Activated CD4-positive, alpha-beta memory T cell treated with anti-CD3 and anti-CD28 coated beads for 36 hours (primary cell): ENCODE data around the gene PBX2. TPM values are rescaled to one million over a fixed set of nuclear protein-coding genes. Genes with fewer than 3 reads are reported as not detected.
A peak's percentile ranks its signal among the peaks of the same experiment; 100 is the strongest.
"Not testable (repeated sequence)": the region's sequence is repeated elsewhere in the genome, so short reads cannot be mapped to it uniquely, and the experiment has no call there.

Source experiments
- CTCF ChIA-PET: fragments of 350-600 bp; sonication (Branson Sonifier 250); formaldehyde crosslinking; loops from one replicate; lab custom pipeline; 2021; ENCODE audit warnings: antibody characterized with exemption, inconsistent platforms; lab: Charles Lee
- POLR2A ChIA-PET: fragments of 350-600 bp; sonication (Branson Sonifier 250); formaldehyde crosslinking; loops from one replicate; lab custom pipeline; 2021; ENCODE audit warnings: antibody characterized with exemption; lab: Charles Lee
- DNase-seq: peaks from one replicate; pipeline ENCODE4 v3.0.0-alpha.2; 2020
- H3K27ac Mint-ChIP-seq: one replicate; pipeline ENCODE4 v1.8.0; 2021; ENCODE audit warnings: mixed read lengths
- H3K27me3 Mint-ChIP-seq: one replicate; pipeline ENCODE4 v1.8.0; 2021; ENCODE audit warnings: mixed read lengths
- H3K36me3 Mint-ChIP-seq: one replicate; pipeline ENCODE4 v1.8.0; 2021; ENCODE audit warnings: mixed read lengths
- H3K4me1 Mint-ChIP-seq: one replicate; pipeline ENCODE4 v1.8.0; 2021; ENCODE audit warnings: low read depth, mixed read lengths
- H3K4me3 Mint-ChIP-seq: one replicate; pipeline ENCODE4 v1.8.0; 2021; ENCODE audit warnings: mild to moderate bottlenecking, mixed read lengths
- H3K9me3 Mint-ChIP-seq: one replicate; pipeline ENCODE4 v1.8.0; 2021; ENCODE audit warnings: mixed read lengths
- intact Hi-C: fragments of 100-400 bp; cut with micrococcal nuclease; formaldehyde crosslinking; loops from one replicate; pipeline ENCODE4 v1.15.1; 2023
- total RNA-seq, 2 experiments: library from RNA; stranded (reverse); gene quantifications; one replicate each; pipeline ENCODE4 v1.2.3, GENCODE V29; 2021

The PBX2 gene
- total RNA-seq, 2 experiments from 2014 or later: 63.4 to 65.9 TPM

GRCh38 chr6:32190911-32191677 is 1.1 kb upstream of the PBX2 start:
- intact Hi-C loops: loop anchor here (1.0 to 10.0 kb wide), 5 partner anchors 13 to 1224 kb away; partner anchors contain the start of genes CUTA, HSPA1B, LTA and PHF1
- no peaks in the 10 kb centered on the region for H3K9me3 Mint-ChIP-seq
- no peak for DNase-seq

GRCh38 chr6:32189742-32190053 is 304 bp downstream of the PBX2 start:
- no peaks in the 10 kb centered on the region for H3K27me3 Mint-ChIP-seq
- H3K9me3 Mint-ChIP-seq: no peaks in the 10 kb centered on the region
- H3K27ac Mint-ChIP-seq: peak overlapping the region; percentile 94
- ChIA-PET CTCF (no interaction called here), POLR2A (interaction anchor here (1.1 to 8.5 kb wide), 2 partner anchors 12 to 615 kb away, joined by 3 to 57 read pairs; partner anchors contain the start of genes AGPAT1 and RNF5)
- DNase-seq: no peak
- intact Hi-C loops: loop anchor here (1.0 to 10.0 kb wide), 5 partner anchors 11 to 1225 kb away; partner anchors contain the start of genes CUTA, HSPA1B, LTA and PHF1
- H3K4me1 Mint-ChIP-seq: peaks cover 52% of the 10 kb centered on the region
- peaks cover 47% of the 10 kb centered on the region for H3K36me3 Mint-ChIP-seq
- H3K4me3 Mint-ChIP-seq: peak overlapping the region; percentile 85

More at GRCh38 chr6:32190911-32191677, 1.1 kb upstream of the PBX2 start:
- H3K36me3 Mint-ChIP-seq: peaks cover 41% of the 10 kb centered on the region
- peak overlapping the region; percentile 92 for H3K4me3 Mint-ChIP-seq
- ChIA-PET POLR2A (interaction anchor here (8.5 kb wide), 1 partner anchor 13 kb away, joined by 57 read pairs; the partner anchor contains the start of genes AGPAT1 and RNF5), CTCF (interaction anchor here (0.8 to 2.0 kb wide), 3 partner anchors 12 to 647 kb away, joined by 3 to 6 read pairs (median 6); partner anchors contain the start of genes ATF6B and TAP2)
- no peaks in the 10 kb centered on the region for H3K27me3 Mint-ChIP-seq
- H3K27ac Mint-ChIP-seq: peak overlapping the region; percentile 98
- peaks cover 48% of the 10 kb centered on the region for H3K4me1 Mint-ChIP-seq

GRCh38 chr6:32189069-32189741 is 797 bp downstream of the PBX2 start:
- Mint-ChIP-seq H3K36me3 (peaks cover 47% of the 10 kb centered on the region), H3K27me3 (no peaks in the 10 kb centered on the region), H3K4me3 (peak overlapping the region; percentile 85), H3K4me1 (peaks cover 49% of the 10 kb centered on the region), H3K9me3 (no peaks in the 10 kb centered on the region), H3K27ac (peak overlapping the region; percentile 94)
- DNase-seq: no peak
- ChIA-PET POLR2A (interaction anchor here (1.1 to 8.5 kb wide), 2 partner anchors 11 to 615 kb away, joined by 3 to 57 read pairs; partner anchors contain the start of genes AGPAT1 and RNF5), CTCF (no interaction called here)
- intact Hi-C loops: no loop called here

GRCh38 chr6:32188381-32189068 is 1.5 kb downstream of the PBX2 start:
- Mint-ChIP-seq H3K4me1 (peaks cover 47% of the 10 kb centered on the region), H3K27ac (peak overlapping the region; percentile 94), H3K9me3 (no peaks in the 10 kb centered on the region), H3K27me3 (no peaks in the 10 kb centered on the region), H3K4me3 (peak overlapping the region; percentile 85), H3K36me3 (peaks cover 47% of the 10 kb centered on the region)
- intact Hi-C loops: no loop called here
- ChIA-PET POLR2A (interaction anchor here (1.0 to 8.5 kb wide), 2 partner anchors 11 to 59 kb away, joined by 3 to 57 read pairs; partner anchors contain the start of genes AGPAT1 and RNF5), CTCF (no interaction called here)
- DNase-seq: no peak

GRCh38 chr6:32187725-32188380 is 2.1 kb downstream of the PBX2 start:
- intact Hi-C loops, CTCF ChIA-PET, H3K27me3 Mint-ChIP-seq, DNase-seq, H3K9me3 Mint-ChIP-seq: not testable (repeated sequence)
- POLR2A ChIA-PET: interaction anchor here (0.6 to 8.5 kb wide), 3 partner anchors 10 to 784 kb away, joined by 3 to 57 read pairs (median 3); partner anchors contain the start of genes AGPAT1 and RNF5
- peaks cover 50% of the 10 kb centered on the region for H3K4me1 Mint-ChIP-seq
- peak overlapping the region; percentile 94 for H3K27ac Mint-ChIP-seq
- peak overlapping the region; percentile 85 for H3K4me3 Mint-ChIP-seq
- H3K36me3 Mint-ChIP-seq: peaks cover 50% of the 10 kb centered on the region

GRCh38 chr6:32187009-32187709 is 2.8 kb downstream of the PBX2 start:
- DNase-seq: no peak
- intact Hi-C loops: no loop called here
- H3K36me3 Mint-ChIP-seq: peaks cover 55% of the 10 kb centered on the region
- peak overlapping the region; percentile 13 for H3K4me3 Mint-ChIP-seq
- no peaks in the 10 kb centered on the region for H3K9me3 Mint-ChIP-seq
- no peaks in the 10 kb centered on the region for H3K27me3 Mint-ChIP-seq
- peaks cover 54% of the 10 kb centered on the region for H3K4me1 Mint-ChIP-seq
- peak overlapping the region; percentile 86 for H3K27ac Mint-ChIP-seq
- ChIA-PET POLR2A (interaction anchor here (0.6 to 8.5 kb wide), 3 partner anchors 9 to 784 kb away, joined by 3 to 57 read pairs (median 3); partner anchors contain the start of genes AGPAT1 and RNF5), CTCF (interaction anchor here (1.9 kb wide), 1 partner anchor 8 kb away, joined by 9 read pairs; no protein-coding TSS in a partner anchor)

GRCh38 chr6:32186151-32186840 is 3.7 kb downstream of the PBX2 start:
- peak overlapping the region; percentile 86 for H3K27ac Mint-ChIP-seq
- CTCF ChIA-PET: interaction anchor here (0.6 to 1.9 kb wide), 2 partner anchors 9 to 108 kb away, joined by 4 to 9 read pairs; no protein-coding TSS in a partner anchor
- DNase-seq, H3K27me3 Mint-ChIP-seq, intact Hi-C loops, H3K4me3 Mint-ChIP-seq, H3K9me3 Mint-ChIP-seq: not testable (repeated sequence)
- peaks cover 54% of the 10 kb centered on the region for H3K36me3 Mint-ChIP-seq
- POLR2A ChIA-PET: interaction anchor here (0.6 to 8.5 kb wide), 2 partner anchors 8 to 89 kb away, joined by 7 to 57 read pairs; partner anchors contain the start of genes AGPAT1 and RNF5
- peaks cover 56% of the 10 kb centered on the region for H3K4me1 Mint-ChIP-seq

- CTCF ChIA-PET: interaction anchor here (0.6 to 1.9 kb wide), 2 partner anchors 10 to 108 kb away, joined by 4 to 9 read pairs; no protein-coding TSS in a partner anchor
- POLR2A ChIA-PET: interaction anchor here (0.6 to 8.5 kb wide), 2 partner anchors 8 to 88 kb away, joined by 7 to 57 read pairs; partner anchors contain the start of genes AGPAT1 and RNF5
- H3K27me3 Mint-ChIP-seq, H3K9me3 Mint-ChIP-seq, intact Hi-C loops: not testable (repeated sequence)
- peaks cover 53% of the 10 kb centered on the region for H3K36me3 Mint-ChIP-seq
- peak overlapping the region; percentile 34 for H3K4me3 Mint-ChIP-seq
- H3K27ac Mint-ChIP-seq: peak overlapping the region; percentile 86
- H3K4me1 Mint-ChIP-seq: peaks cover 61% of the 10 kb centered on the region
- peak; percentile 84 for DNase-seq
These were observed 4.3 kb downstream of the PBX2 start for GRCh38 chr6:32185681-32186131.

GRCh38 chr6:32184084-32184640 is 5.8 kb downstream of the PBX2 start, which contains the start of gene AGER:
Gene AGER (minus strand): TSS chr6:32184253. CDS start chr6:32184222, 31 bp downstream.
- Mint-ChIP-seq H3K9me3 (no peaks in the 10 kb centered on the region), H3K27ac (peak within 1 kb of the TSS; percentile 67), H3K4me1 (peaks cover 75% of the 10 kb centered on the region), H3K27me3 (no peaks in the 10 kb centered on the region), H3K36me3 (peaks cover 56% of the 10 kb centered on the region), H3K4me3 (no peak within 1 kb of the TSS)
- ChIA-PET POLR2A (no interaction called here), CTCF (no interaction called here)
- no peak for DNase-seq
- intact Hi-C loops: no loop called here
